Caco-2 (cell line): Measurements from ENCODE around the gene LHX1. TPM values are rescaled to one million over a fixed set of nuclear protein-coding genes. Genes with fewer than 3 reads are reported as not detected.

Experiments used
- BruUV-seq: library from RNA; stranded (reverse); fragments of 400-500 nt; replicated peaks from 2 replicates; lab custom pipeline; 2021; lab: Mats Ljungman, UMichigan
- CTCF ChIA-PET: fragments of 300-600 bp; sonication (Branson Sonifier 250); formaldehyde crosslinking; loops from one replicate; lab custom pipeline; 2022; ENCODE audit warnings: antibody characterized with exemption; lab: Charles Lee
- POLR2A ChIA-PET: fragments of 300-600 bp; sonication (Branson Sonifier 250); formaldehyde crosslinking; loops from one replicate; lab custom pipeline; 2022; ENCODE audit warnings: antibody characterized with exemption; lab: Charles Lee
- DNase-seq, 2 experiments: peaks; one replicate each; pipeline versions ENCODE4 v3.0.0 to v3.0.0-alpha.2; 2020 to 2022
- H3K27me3 ChIP-seq: replicated peaks from 2 replicates; pipeline ENCODE4 v1.6.0; 2011; ENCODE audit warnings: low read length; ENCODE audit not compliant: control insufficient read depth, insufficient read depth
- H3K36me3 ChIP-seq: 2 replicates; pipeline ENCODE4 v1.5.1; 2011; ENCODE audit warnings: low read length; ENCODE audit not compliant: control insufficient read depth, insufficient read depth
- H3K4me1 ChIP-seq: fragments of 250-450 bp; sonication (Bioruptor Pico); 2 replicates; pipeline ENCODE4 v1.5.1; 2020; ENCODE audit warnings: mild to moderate bottlenecking
- H3K4me3 ChIP-seq: 2 replicates; pipeline ENCODE4 v1.5.1; 2011; ENCODE audit warnings: low read depth, mild to moderate bottlenecking, control low read depth, low read length
- H3K9me3 ChIP-seq: fragments of 250-450 bp; sonication (Bioruptor Pico); 2 replicates; pipeline ENCODE4 v1.5.1; 2020; ENCODE audit warnings: mild to moderate bottlenecking, moderate library complexity
- H3K27ac Mint-ChIP-seq: one replicate; pipeline ENCODE4 v1.8.0; 2022; ENCODE audit warnings: mixed read lengths; ENCODE audit not compliant: unreplicated experiment
- H3K27me3 Mint-ChIP-seq: one replicate; pipeline ENCODE4 v1.8.0; 2022; ENCODE audit warnings: mixed read lengths; ENCODE audit not compliant: insufficient read depth, unreplicated experiment
- H3K36me3 Mint-ChIP-seq: one replicate; pipeline ENCODE4 v1.8.0; 2022; ENCODE audit warnings: mild to moderate bottlenecking, mixed read lengths; ENCODE audit not compliant: insufficient read depth, unreplicated experiment
- H3K4me1 Mint-ChIP-seq: one replicate; pipeline ENCODE4 v1.8.0; 2022; ENCODE audit warnings: low read depth, mixed read lengths; ENCODE audit not compliant: unreplicated experiment
- H3K4me3 Mint-ChIP-seq: one replicate; pipeline ENCODE4 v1.8.0; 2022; ENCODE audit warnings: mild to moderate bottlenecking, moderate library complexity, mixed read lengths; ENCODE audit not compliant: unreplicated experiment
- H3K9me3 Mint-ChIP-seq: one replicate; pipeline ENCODE4 v1.8.0; 2022; ENCODE audit warnings: mixed read lengths; ENCODE audit not compliant: unreplicated experiment
- intact Hi-C: fragments of 100-400 bp; cut with micrococcal nuclease; formaldehyde crosslinking; loops from one replicate; pipeline ENCODE4 v1.10.0; 2022; ENCODE audit not compliant: unreplicated experiment
- total RNA-seq: library from RNA; stranded (reverse); gene quantifications from 2 replicates; pipeline ENCODE4 v1.2.3, GENCODE V29; 2022
- TF ChIP-seq, protein P1 (sequence below), 2 experiments: fragments of 200-600 bp in 1 of 2; IDR thresholded peaks; 1 replicate in 1 of 2; 2 replicates in 1 of 2; pipeline versions ENCODE4 v1.5.1 to v1.8.0; 2011 to 2022; ENCODE audit warnings: antibody characterized with exemption in 1 of 2, control low read depth in 1 of 2, inconsistent platforms in 1 of 2, low read depth in 1 of 2, low read length in 1 of 2, mild to moderate bottlenecking in 1 of 2, moderate library complexity in 1 of 2; ENCODE audit not compliant: insufficient read depth in 1 of 2, severe bottlenecking in 1 of 2, unreplicated experiment in 1 of 2

The LHX1 gene
- total RNA-seq, 1 experiment from 2014 or later: not detected

DNA sequence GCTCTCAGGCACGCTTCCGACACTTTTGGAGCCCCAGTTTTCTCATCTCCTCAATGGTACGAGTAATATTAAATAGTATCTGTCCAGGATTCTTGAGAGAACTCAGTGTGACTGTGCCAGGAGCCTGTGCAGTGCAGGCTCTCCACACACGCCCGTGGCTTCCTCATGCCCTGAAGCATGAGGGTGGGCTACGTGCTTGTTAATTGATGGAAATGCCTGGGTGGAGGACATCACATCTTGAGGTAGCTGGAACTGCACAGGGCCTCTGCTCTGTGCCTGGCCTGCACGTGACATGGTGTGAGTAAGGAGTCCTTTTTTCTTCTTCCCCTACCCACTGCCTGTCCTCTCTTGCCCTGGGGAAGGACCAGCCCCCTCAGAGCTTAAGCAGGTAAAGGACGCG lies 43.1 kb upstream of the LHX1 start:
- H3K27me3 Mint-ChIP-seq: no peaks in the 10 kb centered on the region
- H3K9me3 Mint-ChIP-seq: no peaks in the 10 kb centered on the region
- CTCF ChIA-PET: no interaction called here
- no peaks in the 10 kb centered on the region for H3K27me3 ChIP-seq
- H3K4me1 ChIP-seq: no peaks in the 10 kb centered on the region
- POLR2A ChIA-PET: no interaction called here
- no TSS peak for BruUV-seq
- no peaks in the 10 kb centered on the region for H3K36me3 ChIP-seq
- intact Hi-C loops: no loop called here
- no peak overlapping the region for H3K4me3 ChIP-seq
- no peaks in the 10 kb centered on the region for H3K4me1 Mint-ChIP-seq
- TF ChIP-seq, protein P1, sequence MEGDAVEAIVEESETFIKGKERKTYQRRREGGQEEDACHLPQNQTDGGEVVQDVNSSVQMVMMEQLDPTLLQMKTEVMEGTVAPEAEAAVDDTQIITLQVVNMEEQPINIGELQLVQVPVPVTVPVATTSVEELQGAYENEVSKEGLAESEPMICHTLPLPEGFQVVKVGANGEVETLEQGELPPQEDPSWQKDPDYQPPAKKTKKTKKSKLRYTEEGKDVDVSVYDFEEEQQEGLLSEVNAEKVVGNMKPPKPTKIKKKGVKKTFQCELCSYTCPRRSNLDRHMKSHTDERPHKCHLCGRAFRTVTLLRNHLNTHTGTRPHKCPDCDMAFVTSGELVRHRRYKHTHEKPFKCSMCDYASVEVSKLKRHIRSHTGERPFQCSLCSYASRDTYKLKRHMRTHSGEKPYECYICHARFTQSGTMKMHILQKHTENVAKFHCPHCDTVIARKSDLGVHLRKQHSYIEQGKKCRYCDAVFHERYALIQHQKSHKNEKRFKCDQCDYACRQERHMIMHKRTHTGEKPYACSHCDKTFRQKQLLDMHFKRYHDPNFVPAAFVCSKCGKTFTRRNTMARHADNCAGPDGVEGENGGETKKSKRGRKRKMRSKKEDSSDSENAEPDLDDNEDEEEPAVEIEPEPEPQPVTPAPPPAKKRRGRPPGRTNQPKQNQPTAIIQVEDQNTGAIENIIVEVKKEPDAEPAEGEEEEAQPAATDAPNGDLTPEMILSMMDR (IDR thresholded peaks at IDR 0.05; ENCODE audit: insufficient read depth in 1 of 2, low read depth in 1 of 2, low read length in 1 of 2, severe bottlenecking in 1 of 2, unreplicated experiment in 1 of 2): no peak
- H3K4me3 Mint-ChIP-seq: no peak overlapping the region
- H3K27ac Mint-ChIP-seq: no peak overlapping the region
- no peaks in the 10 kb centered on the region for H3K9me3 ChIP-seq
- DNase-seq: no peak
- H3K36me3 Mint-ChIP-seq: no peaks in the 10 kb centered on the region

DNA sequence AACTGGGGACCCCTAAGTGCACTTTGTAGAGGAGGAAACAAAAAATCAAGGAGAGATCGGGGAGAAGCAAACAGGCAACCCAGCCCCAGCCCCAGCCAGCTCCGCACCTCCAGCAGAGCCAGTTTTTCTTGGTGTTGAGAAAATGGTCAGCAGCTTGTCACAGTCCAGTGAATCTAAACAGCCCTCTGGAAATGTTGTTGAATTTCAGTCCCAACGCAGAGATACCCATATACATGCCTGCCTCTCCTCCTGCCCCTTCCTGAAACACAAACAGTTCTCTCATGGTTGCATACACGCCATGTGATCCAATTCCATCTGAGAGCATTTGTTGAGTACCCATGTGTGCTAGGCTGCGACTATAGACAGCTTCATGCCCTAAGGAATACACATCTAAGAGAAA lies 42.4 kb upstream of the LHX1 start:
- ChIA-PET CTCF (no interaction called here), POLR2A (no interaction called here)
- no peak overlapping the region for H3K27ac Mint-ChIP-seq

DNA sequence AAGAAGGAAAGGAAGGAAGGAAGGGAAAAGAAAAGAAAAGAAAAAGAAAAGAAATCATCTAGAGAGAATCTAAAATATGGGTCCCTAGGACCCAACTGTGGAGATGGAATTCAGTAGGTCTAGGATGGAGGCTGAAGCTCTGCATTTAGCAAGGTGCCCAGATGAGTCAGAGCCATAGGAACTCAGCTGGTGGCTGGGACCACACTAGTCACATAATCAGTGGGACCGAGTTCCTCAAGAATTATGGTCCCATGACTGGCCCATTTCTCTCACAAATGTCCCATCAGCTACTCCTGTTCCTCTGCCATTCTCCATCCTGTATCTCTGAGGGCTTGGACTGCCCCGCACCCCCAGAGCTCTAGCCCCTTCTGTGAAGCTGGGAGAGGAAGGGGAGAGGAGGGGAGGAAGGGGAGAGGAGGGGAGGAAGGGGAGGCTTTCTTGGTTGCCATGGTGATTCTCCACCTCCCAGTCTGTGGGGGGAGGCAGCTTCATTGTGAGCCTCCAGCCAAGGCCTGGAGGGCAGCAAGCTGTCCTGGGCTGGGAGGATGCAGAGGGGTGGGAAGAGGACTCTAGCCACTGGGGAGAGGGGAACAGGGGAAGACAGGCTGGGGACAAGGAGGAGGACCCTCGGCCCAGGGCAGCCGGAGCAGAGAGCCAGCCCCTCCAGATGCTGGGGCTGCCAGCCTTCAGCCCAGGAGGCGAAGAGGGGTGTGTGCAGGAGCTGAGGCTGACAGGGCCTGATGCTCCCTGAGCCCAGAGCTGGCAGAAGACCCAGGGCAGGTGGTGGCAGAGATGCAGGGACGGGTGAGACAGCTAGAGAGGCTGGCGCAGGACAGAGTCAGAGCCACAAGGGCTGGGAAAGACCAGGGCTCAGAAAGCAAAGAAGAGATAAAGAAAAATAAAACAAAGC lies 37.8 kb upstream of the LHX1 start:
- POLR2A ChIA-PET: no interaction called here
- H3K36me3 Mint-ChIP-seq: no peaks in the 10 kb centered on the region
- Histone ChIP-seq H3K36me3 (no peaks in the 10 kb centered on the region), H3K4me1 (peaks cover 12% of the 10 kb centered on the region), H3K4me3 (no peak overlapping the region), H3K27me3 (no peaks in the 10 kb centered on the region), H3K9me3 (no peaks in the 10 kb centered on the region)
- BruUV-seq: no TSS peak
- no peaks in the 10 kb centered on the region for H3K9me3 Mint-ChIP-seq
- H3K27ac Mint-ChIP-seq: no peak overlapping the region
- H3K4me3 Mint-ChIP-seq: no peak overlapping the region
- H3K27me3 Mint-ChIP-seq: no peaks in the 10 kb centered on the region
- peaks cover 7% of the 10 kb centered on the region for H3K4me1 Mint-ChIP-seq
- intact Hi-C loops: no loop called here
- CTCF ChIA-PET: no interaction called here
- TF ChIP-seq, protein P1 (IDR thresholded peaks at IDR 0.05; ENCODE audit: insufficient read depth in 1 of 2, low read depth in 1 of 2, low read length in 1 of 2, severe bottlenecking in 1 of 2, unreplicated experiment in 1 of 2): no peak
- no peak for DNase-seq

More for the DNA sequence above, 42.4 kb upstream of the LHX1 start:
- H3K9me3 Mint-ChIP-seq: no peaks in the 10 kb centered on the region
- H3K4me3 ChIP-seq: no peak overlapping the region
- DNase-seq: no peak
- no peaks in the 10 kb centered on the region for H3K36me3 ChIP-seq
- H3K27me3 Mint-ChIP-seq: no peaks in the 10 kb centered on the region
- no peaks in the 10 kb centered on the region for H3K4me1 ChIP-seq
- H3K4me1 Mint-ChIP-seq: no peaks in the 10 kb centered on the region
- intact Hi-C loops: no loop called here
- no peaks in the 10 kb centered on the region for H3K27me3 ChIP-seq
- H3K9me3 ChIP-seq: no peaks in the 10 kb centered on the region
- no peaks in the 10 kb centered on the region for H3K36me3 Mint-ChIP-seq
- H3K4me3 Mint-ChIP-seq: no peak overlapping the region
- BruUV-seq: no TSS peak
- TF ChIP-seq, protein P1 (IDR thresholded peaks at IDR 0.05; ENCODE audit: insufficient read depth in 1 of 2, low read depth in 1 of 2, low read length in 1 of 2, severe bottlenecking in 1 of 2, unreplicated experiment in 1 of 2): no peak
